ENCODE results near the gene TNMD. TPM values are rescaled to one million over a fixed set of nuclear protein-coding genes. Genes with fewer than 3 reads are reported as not detected.

The TNMD gene
- total RNA-seq, 4 donors from 2014 or later: 0.84 to 1.8 (median 0.99) TPM

DNA sequence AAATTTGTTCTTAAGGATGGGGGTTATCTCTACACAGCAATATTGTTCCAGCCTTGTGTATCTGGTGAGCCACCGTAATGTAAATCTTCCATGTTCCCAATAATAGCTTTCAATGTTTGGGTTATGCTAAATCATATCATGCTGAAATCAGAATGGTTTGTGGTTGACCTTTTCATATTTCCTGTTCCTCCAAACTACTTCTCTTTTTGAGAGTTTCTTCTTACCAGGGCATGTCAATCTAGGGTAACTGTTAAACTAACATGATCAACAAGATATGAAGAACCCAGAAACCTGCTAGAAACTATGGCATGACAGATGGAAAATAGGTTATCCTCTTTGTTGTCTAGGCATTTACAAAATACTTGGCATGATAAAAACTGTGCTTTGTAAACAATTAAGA is 22.0 kb downstream of the TNMD start:
- WGBS, 2 donors: 79 to 83% methylated on average over 1 of the region's 1 CpG
- intact Hi-C loops (cut with DNase I; ENCODE audit: low total_unique reads): no loop called here
- TF ChIP-seq POLR2A (IDR thresholded peaks at IDR 0.05) (no peak), CTCF (IDR thresholded peaks at IDR 0.05) (no peak)
- no peak overlapping the region for H3K4me3 ChIP-seq (ENCODE audit: low read depth, poor library complexity, severe bottlenecking)
- DNase-seq (ENCODE audit: low spot score in 2 of 2): no peak

GRCh38 chrX:100609591-100609990 is 24.9 kb downstream of the TNMD start:
- WGBS, 2 donors: 6% methylated on average over 1 of the region's 1 CpG
- no peak overlapping the region for H3K4me3 ChIP-seq (ENCODE audit: low read depth, poor library complexity, severe bottlenecking)
- TF ChIP-seq POLR2A (IDR thresholded peaks at IDR 0.05): no peak
- TF ChIP-seq CTCF (IDR thresholded peaks at IDR 0.05): no peak
- no peak for DNase-seq (ENCODE audit: low spot score in 2 of 2)
- intact Hi-C loops (cut with DNase I; ENCODE audit: low total_unique reads): no loop called here

- 80 to 88% methylated on average over 5 of the region's 5 CpGs for WGBS, 2 donors
- no peak overlapping the region for H3K4me3 ChIP-seq (ENCODE audit: low read depth, poor library complexity, severe bottlenecking)
- intact Hi-C loops (cut with DNase I; ENCODE audit: low total_unique reads): no loop called here
- TF ChIP-seq POLR2A (IDR thresholded peaks at IDR 0.05) (no peak), CTCF (IDR thresholded peaks at IDR 0.05) (no peak)
- no peak for DNase-seq (ENCODE audit: low spot score in 2 of 2)
These were observed 27.2 kb downstream of the TNMD start for GRCh38 chrX:100611951-100612350.

GRCh38 chrX:100615005-100615404 is 30.3 kb downstream of the TNMD start:
- no peak overlapping the region for H3K4me3 ChIP-seq (ENCODE audit: low read depth, poor library complexity, severe bottlenecking)
- 17 to 23% methylated on average over 3 of the region's 3 CpGs for WGBS, 2 donors
- DNase-seq (ENCODE audit: low spot score in 2 of 2): no peak
- TF ChIP-seq CTCF (IDR thresholded peaks at IDR 0.05): no peak
- intact Hi-C loops (cut with DNase I; ENCODE audit: low total_unique reads): no loop called here

DNA sequence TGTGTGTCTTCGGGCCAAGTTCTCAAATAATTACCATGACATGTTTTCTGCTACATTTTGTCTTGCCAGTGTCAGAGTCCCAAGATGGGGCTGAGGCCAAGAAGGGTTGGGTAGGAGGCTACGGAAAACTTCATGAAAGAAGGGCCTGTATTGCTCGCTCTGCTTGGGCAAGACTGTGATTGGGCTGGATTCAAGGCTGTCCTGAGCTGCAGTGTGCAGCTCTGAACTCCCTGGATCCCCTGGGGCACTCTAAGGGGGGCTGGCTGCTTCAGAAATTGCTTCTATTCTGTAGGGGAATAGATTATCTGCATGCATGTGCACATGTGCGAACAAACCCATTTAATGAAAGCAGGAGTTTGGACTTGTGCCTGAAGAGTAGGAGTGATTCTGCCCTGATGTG is 38.3 kb downstream of the TNMD start:
- H3K4me3 ChIP-seq (ENCODE audit: low read depth, poor library complexity, severe bottlenecking): no peak overlapping the region
- DNase-seq (ENCODE audit: low spot score in 2 of 2): no peak
- intact Hi-C loops (cut with DNase I; ENCODE audit: low total_unique reads): no loop called here
- WGBS, 2 donors: 30 to 66% methylated on average over 4 of the region's 4 CpGs
- TF ChIP-seq CTCF (IDR thresholded peaks at IDR 0.05): no peak
- no peak for TF ChIP-seq POLR2A (IDR thresholded peaks at IDR 0.05)

- no peak for TF ChIP-seq CTCF (IDR thresholded peaks at IDR 0.05)
- no peak for TF ChIP-seq POLR2A (IDR thresholded peaks at IDR 0.05)
- intact Hi-C loops (cut with DNase I; ENCODE audit: low total_unique reads): no loop called here
- no peak overlapping the region for H3K4me3 ChIP-seq (ENCODE audit: low read depth, poor library complexity, severe bottlenecking)
- 69 to 72% methylated on average over 5 of the region's 5 CpGs for WGBS, 2 donors
- DNase-seq (ENCODE audit: low spot score in 2 of 2): no peak
These were observed 41.3 kb downstream of the TNMD start for GRCh38 chrX:100625985-100626491.
